ENCODE results near the gene SGPL1. TPM values are rescaled to one million over a fixed set of nuclear protein-coding genes. Genes with fewer than 3 reads are reported as not detected.

SGPL1 gene
- total RNA-seq, 1 donor from 2014 or later, result 111 TPM

DNA sequence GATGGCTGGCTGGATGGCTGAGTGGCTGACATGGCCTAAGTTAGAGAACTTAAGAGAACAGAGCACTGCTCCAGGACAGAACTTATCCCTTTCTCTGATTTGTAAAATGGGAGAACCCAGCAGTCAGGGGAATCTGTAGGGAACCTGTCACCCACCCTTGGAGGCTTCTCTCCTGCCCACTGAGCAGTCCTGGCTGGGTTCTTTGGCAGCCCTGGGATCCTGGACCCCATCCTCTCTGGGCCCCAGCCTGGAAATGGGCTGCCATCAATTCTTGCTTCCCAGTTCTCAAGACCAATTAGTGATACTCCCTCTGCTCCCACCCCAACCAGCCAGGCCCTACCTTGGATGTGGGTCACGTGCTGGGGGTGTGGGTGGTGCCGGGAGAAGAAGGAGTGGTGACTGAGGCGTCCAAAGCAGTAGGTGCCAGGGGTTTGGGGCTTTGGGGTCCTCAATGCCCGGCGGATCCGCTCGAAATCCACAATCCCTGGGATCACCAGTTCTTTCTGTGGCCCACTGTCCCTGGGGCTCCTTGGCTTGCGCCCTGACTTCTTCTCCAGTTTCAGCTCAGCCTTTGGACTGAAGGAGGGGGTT lies 34.2 kb upstream of the SGPL1 start:
- Mint-ChIP-seq H3K27ac (ENCODE audit: unreplicated experiment) (no peak overlapping the region), H3K36me3 (ENCODE audit: unreplicated experiment) (no peaks in the 10 kb centered on the region), H3K4me3 (ENCODE audit: unreplicated experiment) (no peak overlapping the region), H3K9me3 (ENCODE audit: unreplicated experiment) (peaks cover 6% of the 10 kb centered on the region), H3K27me3 (ENCODE audit: unreplicated experiment) (peaks cover 5% of the 10 kb centered on the region), H3K4me1 (ENCODE audit: low read depth, unreplicated experiment) (peaks cover 2% of the 10 kb centered on the region)
- TF ChIP-seq, protein P1, sequence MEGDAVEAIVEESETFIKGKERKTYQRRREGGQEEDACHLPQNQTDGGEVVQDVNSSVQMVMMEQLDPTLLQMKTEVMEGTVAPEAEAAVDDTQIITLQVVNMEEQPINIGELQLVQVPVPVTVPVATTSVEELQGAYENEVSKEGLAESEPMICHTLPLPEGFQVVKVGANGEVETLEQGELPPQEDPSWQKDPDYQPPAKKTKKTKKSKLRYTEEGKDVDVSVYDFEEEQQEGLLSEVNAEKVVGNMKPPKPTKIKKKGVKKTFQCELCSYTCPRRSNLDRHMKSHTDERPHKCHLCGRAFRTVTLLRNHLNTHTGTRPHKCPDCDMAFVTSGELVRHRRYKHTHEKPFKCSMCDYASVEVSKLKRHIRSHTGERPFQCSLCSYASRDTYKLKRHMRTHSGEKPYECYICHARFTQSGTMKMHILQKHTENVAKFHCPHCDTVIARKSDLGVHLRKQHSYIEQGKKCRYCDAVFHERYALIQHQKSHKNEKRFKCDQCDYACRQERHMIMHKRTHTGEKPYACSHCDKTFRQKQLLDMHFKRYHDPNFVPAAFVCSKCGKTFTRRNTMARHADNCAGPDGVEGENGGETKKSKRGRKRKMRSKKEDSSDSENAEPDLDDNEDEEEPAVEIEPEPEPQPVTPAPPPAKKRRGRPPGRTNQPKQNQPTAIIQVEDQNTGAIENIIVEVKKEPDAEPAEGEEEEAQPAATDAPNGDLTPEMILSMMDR (IDR thresholded peaks at IDR 0.05; ENCODE audit: partially characterized antibody, unreplicated experiment), result no peak
- no peak for DNase-seq

DNA sequence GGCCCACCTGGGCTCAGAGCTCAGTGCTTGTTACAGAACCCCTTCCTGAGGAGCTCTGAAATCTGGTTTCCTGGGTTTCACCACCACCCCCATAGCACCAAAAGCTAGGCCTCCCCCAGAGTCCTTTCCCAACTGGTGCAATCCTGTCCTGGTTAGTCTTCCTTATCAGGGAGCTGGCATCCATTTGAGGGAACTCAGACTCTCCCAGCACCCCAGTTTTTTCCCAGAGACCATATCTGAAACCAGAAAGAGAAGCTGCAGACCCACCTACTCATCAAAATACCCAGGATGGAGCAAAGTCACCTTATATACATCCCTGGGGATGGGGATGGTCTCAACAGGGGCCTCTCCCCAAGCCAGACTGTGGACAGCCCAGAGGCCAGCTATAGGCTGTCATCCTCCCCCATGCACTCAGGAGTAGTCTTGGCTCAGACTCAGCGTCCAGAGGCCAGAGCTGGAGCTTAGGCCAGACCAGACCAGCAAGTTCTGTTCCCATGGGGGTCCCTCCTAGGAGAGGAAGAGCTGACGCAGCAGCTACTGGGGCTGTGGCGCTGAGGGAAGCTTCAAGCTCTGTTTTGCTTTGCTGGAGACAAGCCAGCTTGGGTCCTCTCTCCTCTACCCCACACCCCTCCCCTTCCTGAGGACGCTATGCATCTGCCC lies 33.5 kb upstream of the SGPL1 start:
- H3K4me3 Mint-ChIP-seq (ENCODE audit: unreplicated experiment), result no peak overlapping the region
- no peak overlapping the region for H3K27ac Mint-ChIP-seq (ENCODE audit: unreplicated experiment)
- H3K36me3 Mint-ChIP-seq (ENCODE audit: unreplicated experiment), result no peaks in the 10 kb centered on the region
- TF ChIP-seq, protein P1 (IDR thresholded peaks at IDR 0.05; ENCODE audit: partially characterized antibody, unreplicated experiment), result no peak
- no peak for DNase-seq
- peaks cover 2% of the 10 kb centered on the region for H3K4me1 Mint-ChIP-seq (ENCODE audit: low read depth, unreplicated experiment)
- peaks cover 6% of the 10 kb centered on the region for H3K9me3 Mint-ChIP-seq (ENCODE audit: unreplicated experiment)
- H3K27me3 Mint-ChIP-seq (ENCODE audit: unreplicated experiment), result peaks cover 5% of the 10 kb centered on the region

DNA sequence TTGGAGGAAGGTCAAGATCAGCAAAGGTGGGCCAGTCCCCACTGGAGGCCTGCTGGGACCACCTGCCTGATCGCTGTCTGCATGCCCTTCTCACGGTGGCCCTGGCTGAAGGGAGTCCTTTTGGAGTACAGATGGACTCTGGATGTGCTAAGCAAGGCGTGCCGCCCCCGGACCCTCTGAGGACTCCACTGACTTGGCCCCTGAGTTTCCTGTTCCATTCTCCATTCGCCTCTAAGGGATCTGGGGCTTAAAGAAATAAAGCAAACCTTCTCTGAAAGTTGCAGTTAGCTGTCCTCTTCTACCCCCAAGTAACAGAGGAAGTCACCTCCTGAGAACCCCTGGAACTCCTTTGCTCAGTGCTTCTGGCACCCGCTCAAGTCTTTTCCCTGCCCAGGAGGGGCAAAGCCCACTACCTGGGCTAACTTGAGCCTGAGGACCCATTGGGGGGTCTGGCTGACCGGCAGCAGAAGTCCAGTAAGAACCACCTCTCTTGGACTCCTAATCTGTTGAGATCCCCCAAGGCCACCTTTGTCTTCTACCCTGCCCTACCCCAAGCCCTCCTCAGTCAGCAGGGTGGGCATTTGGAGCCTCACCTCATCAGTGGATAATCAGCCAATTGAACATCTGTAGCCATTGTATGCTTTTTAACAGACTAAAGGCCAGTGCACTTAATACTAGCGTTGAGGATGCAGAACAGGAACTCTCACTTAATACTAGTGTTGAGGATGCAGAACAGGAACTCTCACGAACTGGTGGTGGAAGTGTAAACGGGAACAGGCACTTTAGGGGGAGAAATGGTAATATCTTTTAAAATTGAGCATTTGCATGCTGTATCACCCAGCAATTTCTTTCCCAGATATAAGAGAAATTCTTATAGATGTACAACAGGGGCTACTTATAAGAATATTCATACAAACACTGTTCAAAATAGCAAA lies 32.7 kb upstream of the SGPL1 start:
- Mint-ChIP-seq H3K27me3 (ENCODE audit: unreplicated experiment) (peaks cover 5% of the 10 kb centered on the region), H3K36me3 (ENCODE audit: unreplicated experiment) (no peaks in the 10 kb centered on the region), H3K9me3 (ENCODE audit: unreplicated experiment) (peaks cover 3% of the 10 kb centered on the region), H3K4me3 (ENCODE audit: unreplicated experiment) (no peak overlapping the region), H3K4me1 (ENCODE audit: low read depth, unreplicated experiment) (peaks cover 2% of the 10 kb centered on the region), H3K27ac (ENCODE audit: unreplicated experiment) (no peak overlapping the region)
- DNase-seq, result no peak
- TF ChIP-seq, protein P1 (IDR thresholded peaks at IDR 0.05; ENCODE audit: partially characterized antibody, unreplicated experiment), result no peak

DNA sequence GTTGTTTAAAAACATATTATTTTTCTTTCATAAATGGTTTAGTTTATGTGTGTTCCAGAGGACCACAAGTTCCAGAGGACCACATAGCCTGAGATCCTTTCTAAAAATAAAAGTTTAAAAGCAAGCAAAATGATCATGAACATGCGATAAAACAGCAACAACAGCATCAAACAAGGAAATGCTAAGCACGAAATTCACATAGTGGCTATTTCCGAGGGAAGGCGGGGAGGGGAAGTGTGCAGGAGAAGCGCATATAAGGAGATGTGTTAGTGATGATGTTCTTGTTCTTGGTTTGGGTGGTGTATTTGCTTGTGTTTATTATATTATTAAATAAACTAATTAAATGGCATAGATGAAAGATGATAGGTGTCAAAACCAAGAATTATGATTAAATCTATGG lies 31.7 kb upstream of the SGPL1 start:
- no peak for DNase-seq
- peaks cover under 1% of the 10 kb centered on the region for H3K4me1 Mint-ChIP-seq (ENCODE audit: low read depth, unreplicated experiment)
- H3K27ac Mint-ChIP-seq (ENCODE audit: unreplicated experiment), result no peak overlapping the region
- peaks cover 4% of the 10 kb centered on the region for H3K27me3 Mint-ChIP-seq (ENCODE audit: unreplicated experiment)
- H3K36me3 Mint-ChIP-seq (ENCODE audit: unreplicated experiment), result no peaks in the 10 kb centered on the region
- no peak overlapping the region for H3K4me3 Mint-ChIP-seq (ENCODE audit: unreplicated experiment)
- H3K9me3 Mint-ChIP-seq (ENCODE audit: unreplicated experiment), result no peaks in the 10 kb centered on the region
- TF ChIP-seq, protein P1 (IDR thresholded peaks at IDR 0.05; ENCODE audit: partially characterized antibody, unreplicated experiment), result no peak

All from glutamatergic neuron (in vitro differentiated cells).